Stimulated activated CD8-positive, alpha-beta memory T cell treated with anti-CD3 and anti-CD28 coated beads, Interleukin-7, amount 100 ng/mL, for 48 hours (primary cell): ENCODE measurements around the gene STEAP1B.

Experiments
- DNase-seq, 2 donors: peaks; one replicate each; pipeline ENCODE4 v3.0.0-alpha.2; 2020; ENCODE audit warnings: low read depth in 1 of 2; ENCODE audit errors: extremely low read depth in 1 of 2

Gene STEAP1B

DNA sequence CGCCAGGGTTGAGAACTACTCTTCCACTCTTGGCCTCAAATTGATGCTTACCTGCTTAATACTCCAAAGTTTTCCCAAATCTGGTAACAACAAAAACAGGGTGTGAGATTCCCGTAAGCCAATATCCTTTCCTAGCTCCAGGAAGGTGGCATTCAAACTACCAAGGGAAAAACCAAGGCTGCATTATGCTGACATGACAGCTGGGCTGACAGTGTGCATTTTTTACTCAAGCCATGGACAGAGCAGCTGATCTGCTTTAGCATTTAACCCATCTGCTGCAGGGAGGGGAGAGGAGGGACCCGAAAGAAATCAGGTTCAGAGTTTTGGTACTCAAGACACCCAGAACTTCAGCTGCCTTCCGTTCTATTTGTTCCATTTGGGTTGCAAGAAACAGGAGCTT lies 93.3 kb downstream of the STEAP1B start:
- no peak for DNase-seq

GRCh38 chr7:22404421-22405023 lies 95.5 kb downstream of the STEAP1B start:
- DNase-seq: no peak

- DNase-seq: no peak
Observed at GRCh38 chr7:22403344-22403743, 96.6 kb downstream of the STEAP1B start.

DNA sequence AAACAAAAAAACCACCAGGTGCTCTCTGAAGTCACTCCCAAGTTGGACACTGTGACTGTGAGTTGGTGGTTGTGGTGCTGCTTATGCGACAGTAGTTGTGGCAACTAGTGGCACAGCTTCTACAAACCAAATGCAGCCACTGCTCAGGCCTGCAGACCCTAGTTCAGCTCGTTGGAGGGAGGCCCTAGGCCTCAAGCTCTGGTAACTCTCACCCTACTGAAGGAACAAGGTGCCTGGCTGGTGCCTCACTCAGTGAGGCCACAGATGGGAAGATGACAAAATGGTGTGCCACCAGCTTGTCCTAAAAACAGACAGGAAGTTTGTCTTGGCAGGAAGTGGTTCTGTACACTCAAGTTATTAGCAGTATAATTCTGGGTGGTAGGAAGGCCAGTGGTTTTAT lies 97.7 kb downstream of the STEAP1B start:
- DNase-seq: no peak

DNA sequence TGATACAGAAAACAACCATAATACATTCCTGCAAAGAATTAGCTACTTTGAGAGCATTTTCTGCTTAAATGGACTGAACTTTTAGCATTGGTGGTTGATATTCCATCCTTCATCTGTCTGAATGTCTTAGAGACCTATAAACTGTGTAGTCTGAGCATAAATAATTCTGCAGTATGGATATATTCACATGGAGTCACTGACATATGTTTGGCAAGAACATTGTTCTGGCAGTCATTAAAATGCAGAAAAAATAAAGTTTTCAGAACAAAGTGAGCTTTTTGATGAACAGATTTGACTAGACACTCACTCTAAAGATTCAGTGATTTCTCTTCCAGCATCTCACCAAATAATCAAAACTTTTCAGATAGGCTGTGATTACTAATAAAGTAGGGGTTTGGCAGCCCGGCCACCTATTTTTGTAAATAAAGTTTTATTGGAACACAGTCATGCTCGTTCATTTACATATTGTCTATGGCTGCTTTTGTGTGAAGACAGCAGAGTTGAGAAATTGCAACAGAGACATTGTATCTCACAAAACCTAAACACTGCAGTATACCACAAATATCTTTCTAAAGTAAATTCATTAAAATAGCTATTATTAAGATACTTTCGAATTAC lies 98.9 kb downstream of the STEAP1B start:
- DNase-seq: no peak

DNA sequence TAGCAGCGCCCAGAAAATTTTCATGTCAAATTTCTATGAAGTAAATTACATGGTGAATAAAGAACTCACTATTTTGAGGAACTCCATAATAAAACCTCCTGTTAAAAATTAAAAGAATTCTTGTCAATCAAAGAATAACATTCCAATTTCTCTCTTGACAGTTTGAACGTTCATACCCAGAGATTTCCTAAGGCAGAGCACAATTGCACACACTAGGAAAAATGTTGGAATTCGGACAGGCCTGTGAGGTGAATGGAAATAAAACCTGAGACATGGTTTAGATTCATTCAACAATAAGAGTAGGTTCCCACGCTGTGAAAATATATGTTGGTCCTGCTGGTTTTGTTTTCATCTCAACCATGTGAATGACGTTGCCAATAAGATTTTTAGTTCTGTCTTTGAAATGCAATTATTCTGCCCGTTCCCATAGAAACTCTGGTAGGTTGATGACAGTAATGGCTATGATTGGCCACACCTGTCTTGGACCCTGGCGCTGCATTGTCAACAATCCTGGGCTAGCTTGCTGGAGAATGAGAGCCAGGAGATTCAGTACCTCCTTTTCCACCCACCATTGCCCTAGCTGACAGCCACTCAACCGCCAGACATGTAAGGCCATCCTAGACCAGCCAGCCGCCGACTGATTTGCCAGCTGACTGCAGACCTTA lies 99.7 kb downstream of the STEAP1B start:
- DNase-seq: no peak

GRCh38 chr7:22399546-22399945 lies 100.4 kb downstream of the STEAP1B start:
- no peak for DNase-seq

DNA sequence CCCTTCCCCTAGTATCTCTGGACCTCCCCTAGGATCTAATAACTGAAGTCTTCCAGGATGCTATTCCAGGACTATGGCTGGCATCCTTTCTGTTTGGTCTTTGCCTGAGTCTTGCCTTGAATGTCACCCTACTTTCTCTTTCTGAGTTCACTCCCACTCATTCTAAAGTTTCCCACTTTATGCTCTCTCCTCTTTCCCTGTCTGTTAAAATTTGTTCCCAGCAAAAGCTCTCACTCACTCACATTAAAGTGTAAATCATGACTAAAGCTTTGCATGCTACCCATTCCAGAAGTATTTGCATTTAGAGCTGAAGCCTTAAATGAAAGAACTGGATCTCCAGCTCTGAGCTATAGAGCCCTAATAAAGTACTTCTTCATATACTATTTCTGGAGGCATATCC lies 100.9 kb downstream of the STEAP1B start:
- DNase-seq: no peak

- no peak for DNase-seq
Observed at GRCh38 chr7:22397981-22398380, 102.0 kb downstream of the STEAP1B start.

GRCh38 chr7:22395222-22395621 lies 104.8 kb downstream of the STEAP1B start:
- no peak for DNase-seq

DNA sequence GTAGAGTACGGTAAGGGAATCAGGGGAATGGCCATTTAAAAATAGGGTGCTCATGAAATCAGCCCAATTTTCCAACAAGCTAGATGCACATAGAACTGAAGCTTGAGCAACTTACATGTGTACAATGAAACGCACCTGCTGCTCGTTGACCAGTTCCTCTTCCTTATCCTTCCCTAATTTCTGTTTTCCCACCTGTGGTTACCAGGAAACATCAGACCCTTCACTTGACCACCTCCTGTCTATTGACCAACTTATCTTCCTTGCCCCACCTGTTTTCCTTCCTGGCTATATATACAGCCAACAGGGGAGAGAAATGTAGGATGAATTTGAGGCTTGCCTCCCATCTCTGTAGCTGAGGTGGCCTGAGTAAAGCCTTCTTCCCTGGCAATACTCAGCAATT lies 105.2 kb downstream of the STEAP1B start:
- no peak for DNase-seq

DNA sequence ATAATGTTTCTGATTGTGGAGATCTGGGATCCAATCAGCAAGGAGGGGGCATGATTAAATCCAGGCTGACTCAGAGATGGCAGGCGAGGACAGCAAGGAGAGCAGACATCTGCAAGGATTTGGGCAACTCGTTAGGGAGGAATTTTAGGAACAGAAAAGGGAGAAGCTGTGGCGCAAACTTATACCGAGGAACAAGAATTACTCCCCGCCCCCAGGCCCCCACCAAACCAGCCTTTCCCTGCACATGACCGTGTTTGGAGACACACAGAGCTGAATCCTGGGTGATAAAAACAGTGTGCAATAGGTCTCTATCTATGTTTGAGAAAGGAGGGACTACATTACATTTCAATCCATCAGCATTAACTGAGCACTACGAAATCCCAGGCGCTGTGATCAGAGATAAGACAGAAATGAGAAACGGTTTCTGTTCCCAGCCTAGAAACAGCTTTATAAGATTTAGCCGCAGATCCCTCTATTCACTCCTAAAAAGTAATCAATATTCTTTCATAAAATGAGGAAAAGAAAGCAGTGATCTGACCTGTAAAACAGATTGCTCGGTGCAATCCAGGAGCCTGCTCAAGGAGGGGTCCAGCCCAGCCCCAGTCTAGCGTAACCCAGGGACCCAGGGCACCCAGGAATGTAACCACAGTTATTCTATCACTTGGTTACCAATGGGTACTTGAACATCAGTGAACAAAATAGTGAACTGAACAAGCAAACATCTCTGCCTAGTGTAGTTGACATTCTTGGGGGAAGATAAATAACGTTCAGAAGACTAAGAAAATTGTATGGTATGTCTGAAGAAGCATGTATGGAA lies 105.9 kb downstream of the STEAP1B start:
- DNase-seq: no peak

DNA sequence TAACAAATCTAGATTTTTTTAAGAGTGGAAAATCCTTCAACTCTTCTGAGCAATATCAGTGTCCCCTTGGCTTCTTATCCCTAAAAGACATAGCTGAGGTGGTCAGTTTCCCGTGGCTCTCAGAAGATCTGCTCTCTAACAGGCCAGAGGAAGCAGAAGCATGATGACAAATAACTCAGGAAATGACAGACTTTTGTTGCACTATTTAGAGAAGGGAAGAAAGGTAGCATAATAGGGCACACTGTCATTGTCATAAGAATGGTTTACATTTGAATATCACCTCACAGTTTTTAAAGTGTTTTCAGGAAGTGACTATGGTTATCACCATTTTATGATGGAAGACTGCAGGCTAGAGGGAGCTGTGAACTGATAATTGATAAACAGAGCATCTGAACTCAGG lies 109.5 kb downstream of the STEAP1B start:
- DNase-seq: no peak

DNA sequence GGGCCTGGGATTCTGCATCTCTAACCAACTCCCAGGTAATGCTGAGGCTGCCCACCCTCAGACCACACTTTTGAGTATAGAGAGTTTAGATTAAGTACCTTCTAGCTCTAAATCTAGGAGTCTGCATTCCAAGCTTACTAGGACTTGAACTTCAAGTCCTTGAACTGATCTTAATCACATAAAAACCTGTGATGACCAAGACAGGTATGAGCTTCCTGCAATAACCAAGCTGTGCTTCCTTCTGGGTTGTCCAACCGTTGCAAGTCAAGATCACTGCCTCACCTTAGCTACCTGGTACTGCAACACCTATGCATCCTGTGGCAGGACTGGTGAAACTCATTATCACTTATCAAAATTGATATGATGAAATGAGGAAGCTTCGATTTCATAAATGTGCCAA lies 110.1 kb downstream of the STEAP1B start:
- no peak for DNase-seq

- no peak for DNase-seq
Observed at GRCh38 chr7:22387583-22387982, 112.4 kb downstream of the STEAP1B start.

- no peak for DNase-seq
Observed at GRCh38 chr7:22386865-22387264, 113.1 kb downstream of the STEAP1B start.

GRCh38 chr7:22386206-22386858 lies 113.7 kb downstream of the STEAP1B start:
- DNase-seq: no peak

DNA sequence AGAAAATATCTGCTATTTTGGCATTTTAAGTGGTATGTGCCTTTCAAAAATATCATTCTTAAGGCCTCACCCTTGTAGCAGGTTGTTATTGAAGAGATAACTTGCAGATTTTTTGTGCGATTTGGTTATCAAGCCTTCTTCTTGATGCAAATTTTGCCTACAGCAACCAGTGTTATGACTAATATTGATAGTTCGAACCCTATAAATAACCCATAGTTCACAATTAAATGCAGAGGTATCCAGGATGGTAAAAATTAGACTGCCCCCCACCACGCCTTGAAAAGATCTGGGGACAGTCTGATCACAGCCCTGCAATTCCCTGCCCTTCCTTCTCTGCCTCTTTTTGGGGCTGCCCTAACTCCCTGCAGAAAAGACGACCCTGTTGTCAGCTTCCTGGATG lies 114.7 kb downstream of the STEAP1B start:
- DNase-seq: no peak

DNA sequence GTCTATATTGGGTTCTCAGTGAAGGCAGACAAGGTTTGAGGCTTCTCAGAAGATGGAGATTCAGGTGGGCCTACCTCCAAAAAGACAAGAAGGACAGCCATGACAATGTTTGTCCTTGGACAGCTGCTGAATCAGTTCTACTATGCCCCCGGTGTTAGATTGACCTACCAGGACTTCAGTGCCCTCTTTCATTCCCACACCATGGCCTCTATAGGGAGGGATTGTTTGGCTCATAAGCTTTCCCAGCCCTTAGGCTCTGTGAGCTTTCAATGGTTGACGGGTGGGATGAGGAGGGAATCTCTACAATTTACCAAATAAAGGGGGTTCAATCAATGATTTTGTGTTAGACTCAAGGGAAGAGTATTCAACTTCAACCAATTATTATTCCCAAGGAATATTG lies 119.7 kb downstream of the STEAP1B start:
- DNase-seq: no peak

DNA sequence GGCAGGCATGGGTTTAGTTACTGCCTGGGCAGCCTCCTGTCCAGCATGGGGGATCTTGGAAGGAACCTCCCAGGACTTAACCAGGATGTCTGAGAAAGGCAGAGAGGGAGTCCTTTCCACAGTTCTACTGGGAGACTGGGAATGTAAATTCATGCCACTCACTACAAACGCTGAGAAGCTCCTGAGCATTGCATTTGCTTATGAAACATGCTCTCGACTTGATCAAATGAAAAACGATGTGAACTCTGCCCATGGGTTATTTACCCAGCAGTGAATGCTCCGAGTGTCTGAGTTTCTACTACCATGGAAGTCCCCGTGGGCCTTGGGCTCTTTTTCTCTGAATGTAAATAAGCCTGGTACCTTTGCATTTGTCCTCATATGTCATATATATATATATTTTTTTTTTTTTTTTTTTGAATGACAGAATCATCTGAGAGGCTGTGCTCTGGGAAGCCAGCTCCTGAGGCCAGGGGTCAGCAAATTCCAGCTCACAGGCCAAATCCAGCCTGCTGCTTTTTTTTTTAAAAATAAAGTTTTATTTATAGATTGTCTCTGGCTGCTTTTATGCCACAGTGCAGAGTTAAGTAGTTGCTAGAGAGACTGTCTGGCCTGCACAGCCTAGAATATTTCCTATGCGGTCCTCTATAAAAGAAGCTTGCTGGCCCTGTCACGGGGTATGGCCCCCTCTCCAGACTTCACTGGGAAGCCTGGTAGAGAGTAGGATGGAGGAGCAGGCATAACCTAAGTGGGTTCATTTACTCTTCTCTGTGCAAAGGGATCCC lies 121.6 kb downstream of the STEAP1B start:
- DNase-seq: no peak
